ENCODE measurements around the gene MACF1.

DNA sequence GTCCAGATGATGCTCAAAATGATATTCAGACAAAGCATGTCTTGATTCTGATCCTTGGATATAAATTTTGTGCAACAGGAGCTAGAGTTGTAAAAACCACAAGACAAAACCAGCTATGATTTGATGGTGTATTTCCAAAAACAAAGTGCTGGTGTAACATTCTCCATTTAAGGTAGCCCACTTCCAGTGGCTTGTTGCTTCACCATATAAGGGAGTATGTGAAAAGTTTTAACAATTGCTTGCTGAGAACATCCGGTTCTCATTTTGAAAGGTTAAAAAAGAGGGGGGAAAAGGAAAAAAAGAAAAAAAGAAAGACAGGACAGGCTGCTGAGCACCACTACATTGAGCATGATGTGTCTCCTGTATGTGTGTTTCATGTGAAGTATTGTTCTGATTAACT lies 123.6 kb downstream of the MACF1 start:
- TF ChIP-seq, protein P1, sequence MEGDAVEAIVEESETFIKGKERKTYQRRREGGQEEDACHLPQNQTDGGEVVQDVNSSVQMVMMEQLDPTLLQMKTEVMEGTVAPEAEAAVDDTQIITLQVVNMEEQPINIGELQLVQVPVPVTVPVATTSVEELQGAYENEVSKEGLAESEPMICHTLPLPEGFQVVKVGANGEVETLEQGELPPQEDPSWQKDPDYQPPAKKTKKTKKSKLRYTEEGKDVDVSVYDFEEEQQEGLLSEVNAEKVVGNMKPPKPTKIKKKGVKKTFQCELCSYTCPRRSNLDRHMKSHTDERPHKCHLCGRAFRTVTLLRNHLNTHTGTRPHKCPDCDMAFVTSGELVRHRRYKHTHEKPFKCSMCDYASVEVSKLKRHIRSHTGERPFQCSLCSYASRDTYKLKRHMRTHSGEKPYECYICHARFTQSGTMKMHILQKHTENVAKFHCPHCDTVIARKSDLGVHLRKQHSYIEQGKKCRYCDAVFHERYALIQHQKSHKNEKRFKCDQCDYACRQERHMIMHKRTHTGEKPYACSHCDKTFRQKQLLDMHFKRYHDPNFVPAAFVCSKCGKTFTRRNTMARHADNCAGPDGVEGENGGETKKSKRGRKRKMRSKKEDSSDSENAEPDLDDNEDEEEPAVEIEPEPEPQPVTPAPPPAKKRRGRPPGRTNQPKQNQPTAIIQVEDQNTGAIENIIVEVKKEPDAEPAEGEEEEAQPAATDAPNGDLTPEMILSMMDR (IDR thresholded peaks at IDR 0.05): no peak
- no peak for TF ChIP-seq EZH2 (IDR thresholded peaks at IDR 0.05; ENCODE audit: borderline replicate concordance, insufficient read depth, low read depth, low read length, poor library complexity, severe bottlenecking)
